T1000 (cell line): ENCODE results near the gene TAS2R30.

Source experiments
- DNase-seq: peaks from one replicate; lab custom pipeline; 2025; ENCODE audit warnings: mixed read lengths; lab: John Stamatoyannopoulos, UW

TAS2R30 gene, protein sequence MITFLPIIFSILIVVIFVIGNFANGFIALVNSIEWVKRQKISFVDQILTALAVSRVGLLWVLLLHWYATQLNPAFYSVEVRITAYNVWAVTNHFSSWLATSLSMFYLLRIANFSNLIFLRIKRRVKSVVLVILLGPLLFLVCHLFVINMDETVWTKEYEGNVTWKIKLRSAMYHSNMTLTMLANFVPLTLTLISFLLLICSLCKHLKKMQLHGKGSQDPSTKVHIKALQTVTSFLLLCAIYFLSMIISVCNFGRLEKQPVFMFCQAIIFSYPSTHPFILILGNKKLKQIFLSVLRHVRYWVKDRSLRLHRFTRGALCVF

GRCh38 chr12:11134305-11134704, at the start of gene TAS2R30:
Gene TAS2R30 (minus strand): TSS chr12:11134644. CDS start chr12:11134244, 400 bp downstream.
- DNase-seq, result no peak

- no peak for DNase-seq
Measured at GRCh38 chr12:11183011-11183410, 48.6 kb upstream of the TAS2R30 start.

GRCh38 chr12:11182529-11182928, 48.1 kb upstream of the TAS2R30 start:
- no peak for DNase-seq

GRCh38 chr12:11178250-11178649, 43.8 kb upstream of the TAS2R30 start:
- no peak for DNase-seq

GRCh38 chr12:11174022-11174421, 39.6 kb upstream of the TAS2R30 start:
- no peak for DNase-seq

DNA sequence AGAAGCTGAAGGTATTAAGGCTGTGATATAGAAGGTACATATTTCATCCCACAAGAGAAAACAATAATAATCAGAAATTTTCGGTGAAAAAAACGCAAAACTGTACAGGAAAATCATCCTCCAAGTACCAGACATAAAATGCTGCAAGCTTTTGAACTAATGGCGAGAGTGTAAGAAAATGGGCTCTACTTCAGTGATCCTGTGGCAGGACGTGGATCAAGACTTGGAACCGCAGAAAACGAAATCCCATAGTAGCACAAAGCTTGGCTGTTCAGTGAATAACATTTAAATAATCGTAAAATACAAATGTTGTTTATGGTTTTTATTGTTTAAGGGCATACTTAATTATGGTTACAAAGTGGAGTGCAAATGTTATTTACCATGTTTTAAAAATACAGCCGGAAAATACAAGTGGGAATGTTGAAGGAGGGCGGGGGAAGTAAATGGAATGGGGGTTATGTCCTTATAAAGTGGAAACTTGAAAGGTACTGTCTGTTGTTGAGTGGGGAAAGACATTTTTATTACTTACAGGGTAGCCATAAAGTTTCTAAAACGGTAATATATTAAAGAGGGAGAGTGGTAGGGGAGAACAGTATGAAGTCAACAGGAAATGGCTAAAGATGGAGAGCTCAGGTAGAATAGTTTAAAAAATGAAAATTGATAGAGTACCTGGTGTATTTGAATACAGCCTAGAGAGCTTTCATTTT, 37.7 kb upstream of the TAS2R30 start:
- no peak for DNase-seq

- DNase-seq, result peak; percentile 86
Measured at GRCh38 chr12:11171145-11171968, 36.9 kb upstream of the TAS2R30 start, which contains the start of gene SMIM10L1. Gene SMIM10L1 (plus strand): TSS chr12:11171194. CDS start chr12:11171357, 163 bp downstream.

GRCh38 chr12:11170810-11171144, 36.3 kb upstream of the TAS2R30 start:
- DNase-seq, result no peak

DNA sequence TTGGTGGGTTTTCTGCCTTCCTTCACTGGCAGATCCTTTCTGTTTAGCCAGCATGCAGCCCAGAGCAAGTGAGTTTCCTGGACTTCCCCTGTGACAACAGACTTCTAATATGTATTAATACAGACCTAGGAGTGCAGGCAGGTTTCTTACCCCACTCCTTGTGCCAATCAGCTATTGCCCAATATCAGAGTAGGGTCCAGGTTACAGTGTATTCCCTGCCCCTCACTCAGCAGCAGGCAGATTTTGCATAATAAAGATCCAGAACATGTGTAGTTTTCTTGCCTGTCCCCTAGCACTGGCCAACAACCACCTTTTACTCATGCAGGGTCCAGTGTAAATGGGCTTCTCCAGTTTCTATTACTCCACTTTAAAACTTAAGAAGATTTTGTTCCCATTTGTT, 31.9 kb upstream of the TAS2R30 start:
- DNase-seq, result no peak

GRCh38 chr12:11164384-11164783, 29.9 kb upstream of the TAS2R30 start:
- DNase-seq, result no peak

DNA sequence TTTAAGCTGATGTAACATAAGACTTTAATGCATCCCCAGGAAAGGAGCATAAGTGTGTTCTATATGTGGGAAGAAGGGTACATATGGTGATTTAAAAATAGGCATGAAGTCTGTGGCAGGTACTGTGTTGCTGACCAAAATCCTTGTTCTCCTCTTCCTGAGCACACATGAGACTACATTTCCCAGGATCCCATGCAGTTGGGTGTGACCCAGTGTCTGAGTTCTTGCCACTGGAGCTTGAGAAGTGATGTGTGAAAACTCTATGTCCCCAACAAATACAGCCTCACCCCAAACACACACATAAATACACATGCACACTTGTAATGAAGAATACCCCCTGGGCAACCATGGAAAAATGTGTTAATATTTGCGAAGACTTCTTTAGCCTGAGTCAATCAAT, 28.1 kb upstream of the TAS2R30 start:
- DNase-seq, result no peak

GRCh38 chr12:11158885-11159444, 24.5 kb upstream of the TAS2R30 start:
- no peak for DNase-seq

DNA sequence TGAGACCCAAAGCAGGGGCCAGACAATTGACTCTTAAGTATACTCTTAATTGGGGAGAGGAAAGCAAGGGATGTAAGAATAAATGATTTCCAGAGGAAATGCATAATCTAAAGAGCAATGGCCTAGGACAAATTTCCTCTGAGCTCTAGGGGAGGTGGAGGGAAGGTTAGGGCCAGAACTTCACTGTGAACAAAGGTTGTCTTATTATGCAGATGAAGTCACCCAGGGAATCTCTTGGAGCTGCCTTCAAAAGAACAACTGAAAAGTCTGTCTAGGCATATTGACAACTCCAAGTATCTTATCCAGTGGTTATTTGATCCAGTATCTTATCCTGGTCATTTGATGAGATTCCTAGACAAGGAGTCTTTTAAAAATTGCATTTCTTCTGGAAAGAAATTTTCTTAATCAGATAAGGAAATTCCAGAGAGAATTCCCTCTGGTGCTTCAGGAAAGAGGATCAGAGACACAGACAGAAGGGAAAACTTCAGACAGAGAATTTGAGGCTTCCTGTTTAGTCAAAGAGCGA, 20.0 kb upstream of the TAS2R30 start:
- no peak for DNase-seq

DNA sequence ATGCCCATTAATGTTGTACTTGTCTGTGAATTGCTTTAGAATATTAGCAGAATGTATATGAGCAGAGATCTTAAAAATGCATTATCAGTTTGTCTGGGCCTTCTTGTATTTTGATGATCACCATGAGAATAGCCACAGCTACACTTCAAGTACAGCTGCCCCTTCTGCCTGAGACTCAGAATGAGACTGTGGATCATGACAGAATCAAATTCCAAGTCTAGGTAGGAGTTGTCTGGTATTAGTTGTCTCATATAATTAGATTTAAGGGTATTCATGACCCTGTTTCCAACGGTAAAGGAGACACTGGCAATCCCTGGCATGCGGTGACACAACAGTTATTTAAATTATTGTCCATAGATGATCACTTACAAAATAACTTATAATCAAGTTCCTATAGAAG, 18.3 kb upstream of the TAS2R30 start:
- DNase-seq, result no peak

DNA sequence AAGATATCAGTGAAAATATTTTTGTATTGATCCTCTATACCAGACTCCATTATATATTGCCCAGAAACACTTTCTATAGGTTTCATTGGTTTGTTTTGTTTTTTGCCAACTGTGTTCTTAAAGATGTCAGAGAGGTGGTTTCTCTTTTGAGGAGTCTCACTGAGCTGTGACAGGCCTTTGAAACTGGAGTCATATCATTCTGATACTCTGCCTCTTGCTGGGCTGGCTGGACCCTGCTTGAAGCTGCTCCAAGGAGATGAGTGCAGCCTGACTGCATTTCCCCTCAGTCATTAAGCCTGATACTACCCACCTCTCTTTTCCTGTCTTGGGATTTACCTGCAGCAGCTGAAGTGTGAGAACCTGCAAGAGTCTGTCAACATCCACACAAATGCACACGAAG, 16.4 kb upstream of the TAS2R30 start:
- DNase-seq, result no peak

GRCh38 chr12:11147420-11147819, 13.0 kb upstream of the TAS2R30 start:
- DNase-seq, result no peak

- DNase-seq, result no peak
Measured at GRCh38 chr12:11144297-11144696, 9.9 kb upstream of the TAS2R30 start.

GRCh38 chr12:11143352-11143751, 8.9 kb upstream of the TAS2R30 start:
- DNase-seq, result no peak

GRCh38 chr12:11136075-11136474, 1.6 kb upstream of the TAS2R30 start:
- no peak for DNase-seq

- DNase-seq, result no peak
Measured at GRCh38 chr12:11133816-11134215, 628 bp downstream of the TAS2R30 start.

DNA sequence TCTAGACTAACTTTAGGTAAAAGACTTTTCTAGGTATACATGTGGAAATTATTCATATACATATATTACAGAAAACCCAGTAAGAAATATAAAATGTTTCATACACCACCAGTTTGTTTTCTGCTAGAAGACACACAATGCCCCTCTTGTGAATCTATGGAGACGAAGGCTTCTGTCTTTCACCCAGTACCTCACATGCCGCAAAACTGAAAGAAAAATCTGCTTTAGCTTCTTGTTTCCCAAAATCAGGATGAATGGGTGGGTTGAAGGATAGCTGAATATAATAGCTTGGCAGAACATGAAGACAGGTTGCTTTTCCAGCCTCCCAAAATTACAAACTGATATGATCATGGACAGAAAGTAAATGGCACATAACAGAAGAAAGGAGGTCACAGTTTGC, 1.3 kb downstream of the TAS2R30 start:
- DNase-seq, result no peak

GRCh38 chr12:11130999-11131398, 3.4 kb downstream of the TAS2R30 start:
- DNase-seq, result no peak
